Measurements from ENCODE around the gene NPIPB12. TPM values are rescaled to one million over a fixed set of nuclear protein-coding genes. Genes with fewer than 3 reads are reported as not detected.

The NPIPB12 gene
- total RNA-seq, 3 donors from 2014 or later (not counting 1 experiment from before 2014, with no cell fraction given): 123 to 241 (median 208) TPM

Other genes starting within 250 kb of the NPIPB12 start
- 10 to 100 TPM in 1 of 3 donors, 1 to 10 TPM in 2; 1.8 to 12.2 (median 4.4) TPM for gene NPIPB11, start 99.7 kb downstream of the NPIPB12 start, total RNA-seq
- gene BOLA2, start 52.1 kb downstream of the NPIPB12 start, total RNA-seq: 10 to 100 TPM in 2 of 3 donors, 1 to 10 TPM in 1; 8.1 to 17.0 (median 13.3) TPM
- 10 to 100 TPM in 1 of 3 donors, 1 to 10 TPM in 2; 9.0 to 12.8 (median 9.8) TPM for gene SLX1B, start 51.9 kb downstream of the NPIPB12 start, total RNA-seq
- gene SULT1A4, start 46.5 kb downstream of the NPIPB12 start, total RNA-seq: 1 to 10 TPM; 1.6 to 2.8 (median 2.7) TPM
- 100 to 1,000 TPM; 373 to 439 (median 435) TPM for gene SPN, start 156.8 kb upstream of the NPIPB12 start, total RNA-seq
- gene QPRT, start 172.8 kb upstream of the NPIPB12 start, total RNA-seq: 1 to 10 TPM; 2.5 to 6.3 (median 4.7) TPM
- gene C16orf54, start 239.6 kb upstream of the NPIPB12 start, total RNA-seq: 100 to 1,000 TPM in 2 of 3 donors, 10 to 100 TPM in 1; 100.0 to 172 (median 146) TPM

Data from natural killer cell (primary cell).